ENCODE measurements around the gene SPEM3.
"Not testable (repeated sequence)": the region's sequence is repeated elsewhere in the genome, so short reads cannot be mapped to it uniquely, and the experiment has no call there.

Gene SPEM3

DNA sequence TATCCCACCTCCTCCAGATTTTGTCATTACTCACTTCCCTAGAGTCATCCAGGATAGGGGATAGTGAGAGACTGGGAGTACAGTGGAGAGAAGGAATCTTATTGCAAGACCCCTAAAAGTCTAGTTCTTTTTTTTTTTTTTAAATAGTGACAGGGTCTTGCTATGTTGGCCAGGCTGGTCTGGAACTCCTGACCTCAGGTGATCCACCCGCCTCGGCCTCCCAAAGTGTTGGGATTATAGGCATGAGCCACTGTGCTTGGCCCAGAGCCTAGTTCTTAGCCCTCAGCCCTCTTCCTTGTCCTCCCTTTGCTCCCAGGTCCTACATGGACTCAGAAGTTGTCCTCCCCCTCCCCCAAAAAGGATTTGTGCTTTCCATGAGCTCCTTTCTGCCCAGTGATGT is 13.5 kb downstream of the SPEM3 start:
- DNase-seq (ENCODE audit: low read depth) = no peak

DNA sequence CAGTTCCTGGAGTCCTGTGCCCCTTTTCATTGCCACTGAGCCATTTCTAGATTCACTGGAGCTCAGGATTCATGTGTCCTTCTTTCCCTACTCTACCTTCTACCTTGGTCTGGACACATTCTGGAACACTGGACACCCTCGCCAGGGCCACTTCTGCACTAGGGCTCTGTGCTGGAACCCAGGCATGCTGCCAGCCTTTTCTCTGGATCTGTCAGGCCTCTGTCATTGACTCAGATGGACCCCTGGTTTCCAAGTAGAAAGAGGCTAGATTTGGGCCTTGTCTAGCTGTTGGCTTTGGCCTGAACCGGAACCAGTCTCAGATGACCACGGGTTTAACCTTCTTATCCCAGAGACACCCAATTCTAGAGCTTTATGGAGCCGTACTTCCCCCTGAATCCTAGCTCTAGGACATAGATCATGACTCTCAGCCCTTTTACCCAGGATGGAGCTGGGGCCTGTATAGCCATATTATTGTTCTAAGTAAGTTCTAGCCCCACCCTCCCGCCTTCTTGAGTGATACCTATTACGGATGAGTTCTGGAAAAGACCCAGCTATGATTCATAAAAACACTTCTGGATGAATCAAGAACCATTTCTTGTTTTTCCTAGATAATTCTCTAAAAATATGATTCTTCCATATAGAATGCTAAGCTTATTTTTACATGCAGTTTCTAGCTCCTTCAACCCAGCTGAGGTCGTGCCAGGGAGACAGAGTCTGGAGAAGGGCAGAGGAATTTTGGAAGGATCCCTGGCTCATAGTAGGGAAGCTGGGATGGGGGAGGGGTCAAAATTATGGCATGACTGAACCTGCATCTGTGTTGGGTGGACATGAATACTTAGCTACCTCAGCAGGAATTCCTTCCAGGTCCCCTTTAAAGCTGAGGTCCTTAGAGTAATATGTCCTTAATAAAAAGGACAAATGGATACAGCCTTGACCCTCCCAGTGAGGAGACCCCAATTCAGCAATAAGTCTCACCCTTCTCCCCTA is 15.1 kb downstream of the SPEM3 start:
- no peak for DNase-seq (ENCODE audit: low read depth)

DNA sequence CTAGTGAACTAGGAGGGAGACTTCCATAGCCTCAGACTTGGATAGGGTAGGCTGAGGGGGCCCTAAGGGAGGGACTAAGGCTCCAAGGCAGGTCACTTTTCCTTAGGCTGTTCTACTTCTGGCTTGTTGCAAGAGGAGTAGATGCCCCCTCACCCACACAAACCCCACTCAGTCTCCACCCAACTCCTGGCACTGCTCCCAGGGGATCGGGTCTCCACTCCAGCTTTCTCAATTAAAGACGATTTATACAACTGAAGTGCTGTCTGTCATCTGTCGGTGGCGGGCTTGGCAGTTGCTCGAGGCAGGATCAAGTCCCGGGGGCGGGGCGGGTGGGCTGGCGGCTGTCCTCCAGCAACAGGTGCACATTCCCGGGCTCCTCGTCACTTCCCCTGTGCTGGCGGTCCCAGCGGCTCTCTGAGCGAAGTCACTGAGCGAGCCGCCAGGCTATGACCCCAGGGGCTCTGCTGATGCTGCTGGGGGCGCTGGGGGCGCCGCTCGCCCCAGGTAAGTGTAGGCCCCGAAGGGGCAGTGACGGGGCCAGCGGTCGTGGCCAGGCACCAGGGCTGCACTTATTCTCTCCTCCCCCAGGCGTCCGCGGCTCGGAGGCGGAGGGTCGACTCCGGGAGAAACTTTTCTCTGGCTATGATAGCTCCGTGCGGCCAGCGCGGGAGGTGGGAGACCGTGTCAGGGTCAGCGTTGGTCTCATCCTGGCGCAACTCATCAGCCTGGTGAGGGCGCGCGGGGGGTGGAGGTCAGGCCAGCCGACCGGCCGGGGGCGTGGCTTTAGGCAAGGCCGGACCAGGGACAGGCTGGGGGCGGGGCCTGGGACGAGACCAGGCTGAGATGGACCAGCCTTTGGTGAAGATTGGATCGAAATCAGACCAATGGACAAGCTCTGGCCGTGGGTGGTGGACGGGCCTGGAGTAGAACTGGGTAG is 16.3 kb downstream of the SPEM3 start, which contains the start of gene CHRNB1:
Gene CHRNB1 (plus strand): TSS at position 380 of the 937 bp plus-strand sequence. CDS start 67 bp downstream, at position 447.
- no peak for DNase-seq (ENCODE audit: low read depth)

DNA sequence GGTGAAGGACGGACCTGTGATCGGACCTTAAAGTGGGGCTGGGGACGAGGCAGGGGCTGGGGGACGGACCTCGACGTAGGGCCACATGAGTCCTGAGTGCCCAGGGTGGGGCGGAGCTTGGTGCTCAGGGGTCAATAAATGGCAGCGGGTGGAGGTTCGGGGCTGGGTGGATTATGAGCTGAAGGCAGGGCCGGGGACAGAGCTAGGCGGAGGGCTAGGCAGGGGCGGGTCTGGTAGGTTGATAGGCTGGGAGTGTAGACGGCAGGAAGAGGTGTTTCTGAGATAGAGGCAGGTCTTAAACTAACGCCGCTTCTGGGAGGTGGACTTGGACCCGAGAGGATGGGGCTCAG is 16.9 kb downstream of the SPEM3 start:
- DNase-seq (ENCODE audit: low read depth) = no peak

DNA sequence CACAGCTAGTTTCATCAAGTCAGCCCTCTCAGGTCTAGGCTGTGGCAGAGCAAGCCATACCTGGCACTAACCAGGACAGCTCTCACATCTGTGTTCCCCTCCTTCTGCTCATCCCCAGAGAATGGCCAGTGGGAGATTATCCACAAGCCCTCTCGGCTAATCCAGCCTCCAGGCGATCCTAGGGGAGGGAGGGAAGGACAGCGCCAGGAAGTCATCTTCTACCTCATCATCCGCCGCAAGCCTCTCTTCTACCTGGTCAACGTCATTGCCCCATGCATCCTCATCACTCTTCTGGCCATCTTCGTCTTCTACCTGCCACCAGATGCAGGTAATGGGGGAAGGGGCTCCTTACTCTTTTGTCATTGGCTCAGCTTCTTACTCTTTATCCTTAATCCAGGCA is 19.8 kb downstream of the SPEM3 start:
- no peak for DNase-seq (ENCODE audit: low read depth)

DNA sequence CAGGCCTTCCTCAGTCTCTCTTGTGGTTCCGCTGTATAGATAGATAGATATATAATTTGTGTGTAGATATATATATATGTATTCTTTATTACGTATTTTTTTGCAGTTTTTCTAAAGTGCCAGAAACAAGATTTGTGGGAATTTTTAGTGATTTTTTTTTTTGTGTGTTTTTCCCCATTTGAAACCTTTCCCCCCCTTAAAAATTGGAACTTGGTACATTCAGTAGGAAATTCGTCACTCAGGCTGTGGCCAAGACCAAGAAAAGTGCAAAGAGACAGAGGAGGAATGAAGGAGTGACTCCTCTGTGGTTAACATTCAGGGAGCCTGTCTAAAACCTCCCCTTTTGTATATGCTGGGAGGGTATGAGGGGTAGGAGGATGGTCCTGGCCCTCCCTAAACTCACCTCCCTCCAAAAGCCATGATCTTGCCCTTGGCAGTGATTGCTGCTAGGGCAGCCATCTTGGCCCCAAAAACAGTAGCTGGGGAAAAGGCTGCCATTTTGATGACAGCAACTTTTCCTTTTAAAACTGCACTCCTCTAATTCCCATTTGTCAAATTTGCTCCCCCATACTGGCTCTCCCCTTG is 31.4 kb downstream of the SPEM3 start:
- no peak for DNase-seq (ENCODE audit: low read depth)

DNA sequence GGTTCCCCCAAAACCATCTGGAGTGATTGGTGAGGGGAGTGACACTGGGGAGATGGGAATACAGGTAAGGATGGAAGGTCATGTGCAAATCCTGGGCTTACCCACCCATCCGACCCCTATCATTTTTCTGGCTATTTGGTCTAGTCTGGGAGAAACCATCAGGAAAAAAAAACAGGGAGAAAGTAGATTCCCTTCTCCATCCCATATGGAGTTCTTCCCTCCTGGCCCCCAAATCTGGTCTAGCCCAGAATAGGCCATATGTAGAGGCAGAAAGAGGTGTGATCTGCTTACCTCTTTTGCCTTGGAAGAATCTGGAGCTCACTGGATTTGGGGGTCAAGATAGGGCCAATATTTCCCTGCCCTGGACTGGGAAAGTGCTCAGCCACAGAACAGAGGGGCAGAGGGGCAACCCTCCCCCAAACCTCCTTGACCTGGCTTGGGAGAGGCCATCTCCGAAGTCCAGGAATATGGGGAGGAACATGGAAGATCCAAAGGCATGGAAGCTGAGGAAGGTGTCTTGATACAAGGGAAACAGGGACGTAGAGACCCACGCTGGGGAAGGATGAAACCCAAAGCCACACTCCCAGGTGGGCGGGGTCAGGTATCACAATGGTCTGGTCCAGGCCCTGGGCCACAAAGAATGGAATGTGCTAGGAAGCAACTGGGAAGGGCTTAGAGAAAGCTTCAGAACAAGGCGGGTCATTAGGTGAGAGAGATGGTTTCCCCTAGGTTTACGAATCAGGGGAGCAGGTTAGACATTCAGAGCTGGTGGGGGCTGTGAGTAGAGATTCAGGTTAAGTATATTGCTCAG is 32.4 kb downstream of the SPEM3 start:
- DNase-seq (ENCODE audit: low read depth) = no peak

DNA sequence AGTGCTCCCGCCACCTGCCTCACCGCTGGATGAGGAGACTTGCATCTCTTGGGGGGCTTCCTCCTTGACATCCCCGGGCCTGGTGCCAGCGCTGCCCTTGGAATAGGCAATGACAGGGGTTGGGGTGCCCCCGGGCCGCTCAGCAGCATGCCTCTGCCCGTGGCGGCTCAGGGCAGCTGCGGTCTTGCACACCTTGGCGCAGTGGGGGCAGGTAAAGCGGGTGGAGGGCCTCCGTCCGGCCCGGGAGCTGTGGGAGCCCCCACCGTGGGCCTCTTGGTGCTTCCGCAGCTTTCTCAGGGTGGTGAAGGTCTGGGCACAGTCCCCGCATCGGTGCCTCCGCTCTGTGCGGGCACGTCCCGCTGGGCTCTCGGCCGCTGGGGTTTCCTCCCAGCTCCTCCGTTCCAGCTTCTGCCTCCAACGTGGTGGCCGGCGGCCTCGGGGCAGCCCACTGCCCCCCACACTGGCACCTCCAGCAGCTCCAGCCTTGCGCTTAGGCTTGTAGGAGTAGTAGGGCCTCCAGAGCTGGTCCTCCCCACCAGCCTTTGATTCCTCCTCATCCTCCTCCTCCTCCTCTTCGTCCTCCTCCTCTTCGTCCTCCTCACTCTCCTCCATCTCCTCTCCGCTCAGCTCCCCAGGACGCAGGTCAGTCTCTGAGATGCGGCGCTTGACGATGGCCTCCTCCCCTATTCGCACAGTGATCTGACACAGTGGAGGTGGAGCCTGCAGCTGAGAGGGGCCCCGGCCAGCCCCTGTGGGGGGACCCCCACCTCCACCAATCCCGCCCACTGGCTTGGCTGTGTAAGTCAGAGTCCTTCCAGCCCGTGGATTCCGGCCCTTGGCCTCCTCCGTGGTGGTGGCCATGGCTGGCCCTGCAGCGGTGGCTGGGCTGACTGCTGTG is 34.1 kb downstream of the SPEM3 start:
- DNase-seq (ENCODE audit: low read depth) = no peak

DNA sequence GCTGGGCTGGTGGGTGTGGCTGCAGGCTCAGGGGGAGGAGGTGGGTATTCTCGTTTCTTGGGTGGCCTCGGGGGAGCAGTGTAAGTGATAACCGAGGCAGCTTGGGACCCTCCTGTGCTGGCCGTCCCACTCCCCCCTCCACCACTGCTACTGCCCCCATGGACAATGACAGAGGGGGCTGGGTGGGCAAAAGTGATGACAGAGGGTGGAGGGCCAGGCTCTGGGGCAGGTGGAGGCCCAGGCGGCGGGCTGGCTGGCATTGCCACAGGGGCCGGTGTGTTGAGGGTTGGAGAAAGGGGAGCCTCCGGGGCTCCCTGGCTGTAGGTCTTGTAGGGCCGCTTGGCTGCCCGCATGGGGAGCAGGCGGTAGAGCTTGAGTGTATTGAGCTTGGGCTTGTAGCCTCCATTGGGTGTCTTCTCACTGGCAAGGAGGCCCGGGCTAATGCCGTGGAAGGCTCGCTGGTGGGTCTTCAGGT is 34.8 kb downstream of the SPEM3 start:
- no peak for DNase-seq (ENCODE audit: low read depth)

DNA sequence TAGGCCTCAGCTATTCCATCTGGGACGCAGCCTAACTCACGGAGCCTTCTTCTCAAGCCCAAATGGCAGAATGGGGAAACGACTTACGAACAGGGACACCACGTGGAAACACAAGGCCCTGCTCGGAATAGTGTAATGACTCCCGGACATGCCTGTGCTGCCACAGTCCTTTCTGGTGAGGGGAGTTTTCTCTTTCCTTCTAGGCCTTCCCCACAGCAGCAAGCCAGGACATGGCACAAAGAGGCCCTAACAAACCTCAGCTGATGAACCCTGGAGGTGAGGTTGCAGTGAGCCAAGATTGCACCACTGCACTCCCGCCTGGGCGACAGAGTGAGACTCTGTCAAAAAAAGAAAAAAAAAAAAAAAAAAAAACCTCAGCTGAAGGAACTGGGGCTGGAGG is 35.4 kb downstream of the SPEM3 start:
- no peak for DNase-seq (ENCODE audit: low read depth)

DNA sequence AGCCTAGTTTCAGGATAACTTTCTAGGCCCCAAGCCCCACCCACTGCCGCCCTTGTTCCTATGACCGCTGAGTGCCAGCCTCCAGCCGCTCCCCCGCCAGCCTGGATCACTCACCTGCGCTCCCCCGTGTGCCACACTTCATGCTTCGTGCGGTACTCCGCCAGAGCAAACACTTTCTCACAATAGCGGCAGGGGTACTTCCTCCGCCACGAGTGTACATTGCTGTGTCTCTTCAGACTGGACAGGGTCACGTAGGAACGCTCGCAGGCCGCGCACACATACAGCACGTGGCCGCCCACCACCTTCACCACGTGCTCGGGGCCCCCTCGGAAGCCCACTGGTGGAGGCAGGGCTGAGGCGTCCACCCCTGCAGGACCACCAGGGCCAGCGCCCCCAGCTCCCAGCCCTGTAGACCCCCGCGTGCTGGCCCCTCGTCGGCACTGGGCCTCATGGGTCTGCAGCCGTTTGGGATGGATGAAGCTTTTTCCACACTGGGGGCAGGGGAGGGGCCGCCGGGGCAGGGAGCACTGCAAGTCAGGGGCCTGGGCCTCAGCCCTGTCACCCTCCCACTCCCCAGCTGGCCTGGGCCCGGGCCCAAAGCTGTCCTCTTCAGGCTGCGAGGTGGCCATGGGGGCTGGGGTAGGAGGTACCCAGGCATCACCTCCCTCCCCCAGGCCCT is 37.1 kb downstream of the SPEM3 start:
- no peak for DNase-seq (ENCODE audit: low read depth)

DNA sequence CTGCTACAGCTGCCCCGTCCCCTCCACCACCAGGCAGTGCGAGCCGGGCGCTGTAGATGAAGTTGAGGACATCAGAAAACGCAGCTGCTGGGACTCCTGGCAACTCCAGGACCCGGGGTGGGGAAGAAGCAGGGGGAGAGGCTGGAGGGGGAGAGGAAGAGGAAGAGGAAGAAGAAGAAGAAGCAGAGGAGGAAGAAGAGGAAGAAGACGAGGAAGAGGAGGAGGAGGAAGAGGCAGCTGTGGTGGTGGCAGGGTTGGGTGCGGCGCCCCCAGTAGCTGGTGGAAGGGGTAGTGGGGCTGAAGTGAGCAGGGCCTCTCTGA is 37.6 kb downstream of the SPEM3 start:
- no peak for DNase-seq (ENCODE audit: low read depth)

DNA sequence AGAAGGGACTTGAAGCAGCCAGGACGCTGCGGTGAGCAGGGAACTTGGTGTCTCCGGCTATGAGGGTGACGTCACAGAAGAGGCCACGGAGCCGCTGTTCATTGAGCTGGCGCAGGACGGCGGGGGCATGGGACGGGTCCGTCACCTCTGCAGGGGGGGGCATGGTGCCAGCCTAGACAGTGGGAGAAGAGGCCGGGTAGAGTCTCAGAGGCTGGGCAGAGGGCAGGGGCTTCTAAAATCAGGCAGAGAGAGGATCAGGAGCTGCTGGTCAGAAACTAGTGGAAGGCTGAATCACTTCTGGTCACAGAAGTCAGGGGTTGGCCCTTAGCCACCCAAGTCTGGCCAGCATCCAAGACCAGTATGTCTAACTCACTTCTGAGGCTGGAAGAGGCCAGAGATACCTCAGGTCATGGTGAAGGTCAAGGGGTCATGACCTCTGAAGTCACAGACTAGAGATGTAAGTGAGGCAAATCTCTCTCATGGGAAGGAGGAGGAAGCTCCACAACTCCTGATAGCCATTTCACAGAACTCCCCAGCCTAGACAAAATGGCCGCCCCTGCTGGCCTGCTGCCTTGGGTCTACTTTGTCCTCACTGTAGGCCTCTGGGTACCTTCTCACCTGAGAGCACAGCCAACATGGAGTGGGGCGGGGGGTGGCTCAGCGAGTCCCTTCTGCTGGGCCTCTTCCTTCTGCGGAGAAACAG is 38.1 kb downstream of the SPEM3 start:
- no peak for DNase-seq (ENCODE audit: low read depth)

DNA sequence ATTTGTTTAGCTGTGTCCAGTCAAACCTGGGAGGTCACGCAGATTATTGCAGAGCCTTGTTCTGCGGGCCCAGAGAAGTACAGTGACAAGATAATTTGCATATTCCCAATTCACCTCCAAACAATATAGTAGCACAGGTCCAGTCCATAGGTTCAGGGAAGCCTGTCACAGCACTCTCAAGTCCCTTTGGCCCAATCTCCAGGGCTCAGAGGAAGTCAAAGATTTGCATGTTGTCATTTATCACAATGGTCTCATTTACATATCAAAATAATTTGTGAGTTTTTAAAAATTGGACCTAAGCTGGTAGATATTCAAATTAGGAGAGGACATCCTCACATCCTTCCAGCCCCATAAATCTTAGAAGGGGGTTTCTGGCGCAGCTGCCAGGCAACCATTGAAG is 38.8 kb downstream of the SPEM3 start:
- no peak for DNase-seq (ENCODE audit: low read depth)

DNA sequence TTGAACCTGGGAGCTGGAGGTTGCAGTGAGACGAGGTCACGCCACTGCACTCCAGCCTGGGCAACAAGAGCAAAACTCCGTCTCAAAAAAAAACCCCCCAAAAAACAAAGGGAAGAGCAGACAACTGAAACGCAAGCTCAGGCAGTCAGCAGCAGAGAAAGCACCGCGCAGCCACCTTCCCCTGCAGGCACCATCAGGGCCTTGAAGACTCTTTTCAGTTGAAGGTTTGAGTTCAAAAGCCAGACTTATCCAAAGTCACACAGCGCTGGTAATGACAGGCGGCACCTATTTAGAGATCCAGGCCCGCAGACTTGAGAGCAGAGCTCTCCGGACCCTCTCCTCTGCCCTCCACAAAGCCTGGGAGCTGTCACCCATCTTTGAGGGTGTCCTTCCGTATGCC is 39.6 kb downstream of the SPEM3 start:
- DNase-seq (ENCODE audit: low read depth) = no peak

DNA sequence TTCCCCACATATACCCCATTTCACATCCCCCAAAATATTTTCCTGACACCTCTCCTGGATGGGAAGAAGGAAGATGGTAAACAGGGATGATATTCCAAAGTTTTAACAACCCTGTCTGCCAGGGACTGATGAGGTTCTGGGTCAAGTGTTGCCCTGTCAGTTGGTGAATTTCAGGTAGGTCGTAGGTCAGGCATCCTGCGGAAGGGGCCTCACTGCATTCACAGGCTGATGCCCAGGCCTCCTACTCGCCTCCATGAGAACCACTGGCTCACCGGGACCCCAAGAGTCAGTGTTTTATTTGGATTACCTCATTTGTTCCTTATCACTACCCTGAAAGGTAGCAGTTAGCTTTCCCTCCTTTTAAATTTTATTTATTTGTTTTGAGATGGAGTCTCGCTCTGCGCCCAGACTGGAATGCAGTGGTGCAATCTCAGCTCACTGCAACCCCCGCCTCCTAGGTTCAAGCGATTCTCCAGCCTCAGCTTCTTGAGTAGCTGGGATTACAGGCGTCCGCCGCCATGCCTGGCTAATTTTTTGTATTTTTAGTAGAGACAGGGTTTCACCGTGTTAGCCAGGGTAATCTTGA is 40.2 kb downstream of the SPEM3 start:
- DNase-seq (ENCODE audit: low read depth) = no peak

DNA sequence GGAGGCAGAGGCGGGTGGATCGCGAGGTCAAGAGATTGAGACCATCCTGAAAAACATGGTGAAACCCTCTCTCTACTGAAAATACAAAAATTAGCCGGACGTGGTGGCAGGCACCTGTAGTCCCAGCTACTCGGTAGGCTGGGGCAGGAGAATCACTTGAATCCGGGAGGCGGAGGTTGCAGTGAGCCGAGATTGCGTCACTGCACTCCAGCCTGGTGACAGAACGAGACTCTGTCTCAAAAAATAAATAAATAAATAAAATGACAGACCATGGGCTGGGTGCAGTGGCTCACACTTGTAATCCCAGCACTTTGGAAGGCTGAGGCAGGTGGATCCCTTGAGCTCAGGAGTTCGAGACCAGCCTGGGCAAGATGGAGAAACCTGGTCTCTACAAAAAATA is 41.2 kb downstream of the SPEM3 start:
- DNase-seq (ENCODE audit: low read depth) = not testable (repeated sequence)

DNA sequence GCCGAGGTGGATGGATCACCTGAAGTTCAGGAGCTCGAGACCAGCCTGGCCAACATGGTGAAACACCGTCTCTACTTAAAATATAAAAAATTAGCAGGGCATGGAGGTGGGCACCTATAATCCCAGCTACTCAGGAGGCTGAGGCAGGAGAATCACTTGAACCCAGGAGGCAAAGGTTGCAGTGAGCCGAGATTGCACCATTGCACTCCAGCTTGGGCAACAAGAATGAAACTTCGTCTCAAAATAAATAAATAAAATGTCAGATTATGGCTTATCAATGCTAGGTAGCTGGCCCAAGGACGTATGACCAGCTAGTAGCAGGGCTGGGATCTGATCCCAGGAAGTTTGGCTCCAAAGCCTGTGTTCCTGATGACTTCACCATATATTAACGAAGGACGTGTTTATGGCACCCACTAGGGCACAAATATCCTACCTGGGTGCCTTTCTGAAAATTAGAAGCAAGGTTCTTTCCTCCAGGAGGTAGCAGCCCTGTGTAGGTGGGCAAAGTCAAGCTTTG is 41.9 kb downstream of the SPEM3 start:
- DNase-seq (ENCODE audit: low read depth) = not testable (repeated sequence)

DNA sequence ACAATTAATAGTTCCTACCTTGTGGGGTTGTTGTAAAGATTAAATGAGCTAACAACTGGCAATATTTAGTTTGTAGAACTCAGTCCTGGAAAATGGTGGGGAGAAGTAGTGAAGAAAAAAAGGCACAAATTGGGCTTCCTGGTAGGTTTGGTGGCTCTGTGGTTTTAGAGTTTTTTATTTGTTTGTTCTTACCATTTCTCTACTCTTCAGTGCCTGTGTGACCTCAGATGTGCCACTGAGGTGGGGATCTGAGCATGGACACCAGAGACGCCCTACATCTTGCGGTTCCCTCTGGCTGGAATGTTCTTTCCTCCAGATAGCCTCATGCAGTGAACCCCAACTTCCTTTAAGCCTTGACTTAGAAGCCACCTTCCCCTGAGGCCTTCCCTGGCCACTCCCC is 43.1 kb downstream of the SPEM3 start:
- DNase-seq (ENCODE audit: low read depth) = no peak
